Keratinocyte (primary cell): ENCODE data around the gene HES7. TPM values are rescaled to one million over a fixed set of nuclear protein-coding genes. Genes with fewer than 3 reads are reported as not detected.

Experiments
- DNase-seq: peaks from one replicate; pipeline ENCODE4 v3.0.0-alpha.2; 2011; ENCODE audit warnings: low read depth, missing footprints, low spot score
- FAIRE-seq: peaks from 2 replicates; lab custom pipeline; 2011; peaks lifted over from hg19 to GRCh38; lab: Jason Lieb, UNC
- H2AFZ ChIP-seq: 2 replicates; pipeline ENCODE4 v1.6.0; 2012; ENCODE audit warnings: low read length, control low read depth, inconsistent platforms; ENCODE audit not compliant: control insufficient read depth
- H3K27ac ChIP-seq: 2 replicates; pipeline ENCODE4 v1.5.1; 2011; ENCODE audit warnings: low read length; ENCODE audit not compliant: control insufficient read depth, insufficient read depth
- H3K27me3 ChIP-seq: 3 replicates; pipeline ENCODE4 v1.6.0; 2011; ENCODE audit warnings: low read length; ENCODE audit not compliant: control insufficient read depth, insufficient read depth; ENCODE audit errors: extremely low read depth
- H3K36me3 ChIP-seq, 2 experiments: 2 replicates in 1 of 2; 3 replicates in 1 of 2; pipeline ENCODE4 v1.5.1; 2011; ENCODE audit warnings: low read length in 2 of 2, mild to moderate bottlenecking in 1 of 2; ENCODE audit not compliant: control insufficient read depth in 2 of 2, insufficient read depth in 2 of 2; ENCODE audit errors: extremely low read depth in 1 of 2
- H3K4me1 ChIP-seq: 3 replicates; pipeline ENCODE4 v1.5.1; 2011; ENCODE audit warnings: low read length; ENCODE audit not compliant: control insufficient read depth, insufficient read depth; ENCODE audit errors: extremely low read depth
- H3K4me2 ChIP-seq: 3 replicates; pipeline ENCODE4 v1.6.0; 2011; ENCODE audit warnings: low read depth, low read length; ENCODE audit not compliant: control insufficient read depth, insufficient read depth; ENCODE audit errors: extremely low read depth
- H3K4me3 ChIP-seq, 3 experiments: fragments of 200-600 bp in 1 of 3; sonication (generic) in 1 of 3; 2 replicates in 2 of 3; 3 replicates in 1 of 3; pipeline ENCODE4 v1.5.1; 2011 to 2016; ENCODE audit warnings: low read length in 3 of 3, mild to moderate bottlenecking in 3 of 3, control low read depth in 2 of 3, inconsistent platforms in 1 of 3, low read depth in 1 of 3, mixed read lengths in 1 of 3, mixed run types in 1 of 3, moderate library complexity in 1 of 3; ENCODE audit not compliant: control insufficient read depth in 2 of 3, insufficient read depth in 2 of 3; ENCODE audit errors: extremely low read depth in 1 of 3
- H3K79me2 ChIP-seq: 2 replicates; pipeline ENCODE4 v1.6.0; 2012; ENCODE audit warnings: low read length; ENCODE audit not compliant: control insufficient read depth, insufficient read depth
- H3K9ac ChIP-seq: 3 replicates; pipeline ENCODE4 v1.6.0; 2011; ENCODE audit warnings: low read length; ENCODE audit not compliant: control insufficient read depth, insufficient read depth; ENCODE audit errors: extremely low read depth
- H3K9me1 ChIP-seq: 3 replicates; pipeline ENCODE4 v1.6.0; 2011; ENCODE audit warnings: low read length; ENCODE audit not compliant: control insufficient read depth, insufficient read depth; ENCODE audit errors: extremely low read depth
- H3K9me3 ChIP-seq: 2 replicates; pipeline ENCODE4 v1.5.1; 2012; ENCODE audit warnings: low read depth, low read length; ENCODE audit not compliant: control insufficient read depth
- H4K20me1 ChIP-seq: 3 replicates; pipeline ENCODE4 v1.6.0; 2011; ENCODE audit warnings: low read length; ENCODE audit not compliant: control insufficient read depth, insufficient read depth; ENCODE audit errors: extremely low read depth
- CTCF ChIP-seq, 3 experiments: IDR thresholded peaks in 1 of 3; conservative IDR thresholded peaks in 1 of 3; optimal IDR thresholded peaks in 1 of 3; 2 replicates in 2 of 3; 3 replicates in 1 of 3; pipeline versions ENCODE3 to v1.5.1; 2011; ENCODE audit warnings: low read length in 3 of 3, mild to moderate bottlenecking in 3 of 3, moderate library complexity in 2 of 3, control low read depth in 1 of 3, inconsistent platforms in 1 of 3; ENCODE audit not compliant: insufficient read depth in 2 of 3; ENCODE audit errors: extremely low read depth in 1 of 3
- EZH2 ChIP-seq: IDR thresholded peaks from one replicate; pipeline ENCODE4 v1.6.1; 2012; ENCODE audit warnings: inconsistent platforms, mild to moderate bottlenecking, low read length, moderate library complexity
- dilution Hi-C: fragments of 300-500 bp; cut with MboI; formaldehyde crosslinking; loops from one replicate; pipeline ENCODE4 v1.7.0; 2020; ENCODE audit warnings: low sequenced_read_pairs; ENCODE audit not compliant: extremely low pct_ligation_motif_present
- polyA plus RNA-seq, 5 experiments: library from polyadenylated mRNA; depleted of rRNA in 3 of 5; stranded (reverse) in 3 of 5; stranded (forward) in 1 of 5; unstranded in 1 of 5; fragments of >200 nt; gene quantifications; 1 replicate in 1 of 5; 2 replicates in 3 of 5; 3 replicates in 1 of 5; pipeline versions ENCODE4 v1.2.1 to v1.2.3, GENCODE V29; 2011 to 2012; ENCODE audit warnings: missing spikeins in 2 of 5, low read depth in 1 of 5, low replicate concordance in 1 of 5

HES7 gene
- polyA plus RNA-seq, 1 donor (not counting 4 experiments of a cell fraction or from before 2014, with no cell fraction given): 0.33 TPM

- Histone ChIP-seq H3K9ac (no peak overlapping the region), H3K9me3 (no peaks in the 10 kb centered on the region), H3K36me3 (no peaks in the 10 kb centered on the region), H4K20me1 (no peaks in the 10 kb centered on the region), H3K79me2 (no peaks in the 10 kb centered on the region), H3K4me1 (no peaks in the 10 kb centered on the region), H3K9me1 (no peaks in the 10 kb centered on the region), H3K4me3 (no peak overlapping the region), H3K27me3 (peaks cover 10% of the 10 kb centered on the region), H3K4me2 (no peak overlapping the region), H3K27ac (no peak overlapping the region), H2AFZ (no peak overlapping the region)
- no peak for DNase-seq
- TF ChIP-seq CTCF (optimal IDR thresholded peaks at IDR 0.05 in 1 of 3, IDR thresholded peaks at IDR 0.05 in 1 of 3, conservative IDR thresholded peaks at IDR 0.05 in 1 of 3; ENCODE audit: extremely low read depth in 1 of 3, insufficient read depth in 2 of 3, low read length in 3 of 3) (no peak), EZH2 (no peak)
- FAIRE-seq: no peak
- dilution Hi-C loops: no loop called here
Observed at GRCh38 chr17:8095361-8095760, 28.5 kb downstream of the HES7 start.

GRCh38 chr17:8091033-8091687 is 32.7 kb downstream of the HES7 start:
- Histone ChIP-seq H3K79me2 (no peaks in the 10 kb centered on the region), H3K4me2 (no peak overlapping the region), H3K4me3 (no peak overlapping the region), H3K9me1 (no peaks in the 10 kb centered on the region), H3K9me3 (no peaks in the 10 kb centered on the region), H3K9ac (no peak overlapping the region), H4K20me1 (no peaks in the 10 kb centered on the region), H3K36me3 (no peaks in the 10 kb centered on the region), H2AFZ (no peak overlapping the region), H3K4me1 (peaks cover 2% of the 10 kb centered on the region), H3K27ac (no peak overlapping the region), H3K27me3 (peaks cover 18% of the 10 kb centered on the region)
- no peak for DNase-seq
- TF ChIP-seq EZH2 (no peak), CTCF (optimal IDR thresholded peaks at IDR 0.05 in 1 of 3, IDR thresholded peaks at IDR 0.05 in 1 of 3, conservative IDR thresholded peaks at IDR 0.05 in 1 of 3; ENCODE audit: extremely low read depth in 1 of 3, insufficient read depth in 2 of 3, low read length in 3 of 3) (no peak)
- no peak for FAIRE-seq
- dilution Hi-C loops: no loop called here
